H1 (cell line): ENCODE measurements around the gene ST6GALNAC2. TPM values are rescaled to one million over a fixed set of nuclear protein-coding genes. Genes with fewer than 3 reads are reported as not detected.
A peak's percentile ranks its signal among the peaks of the same experiment; 100 is the strongest.

ENCODE experiments used
- CTCF ChIA-PET: fragments of 300-600 bp; sonication (Branson Sonifier 250); formaldehyde crosslinking; loops from one replicate; lab custom pipeline; 2021; ENCODE audit not compliant: partially characterized antibody; lab: Charles Lee
- POLR2A ChIA-PET: fragments of 300-600 bp; sonication (Branson Sonifier 250); formaldehyde crosslinking; loops from one replicate; lab custom pipeline; 2021; ENCODE audit warnings: inconsistent platforms; ENCODE audit not compliant: partially characterized antibody; lab: Charles Lee
- DNase-seq, 2 experiments: peaks; one replicate each; pipeline versions ENCODE4 v3.0.0 to v3.0.0-alpha.2; 2010 to 2022; ENCODE audit warnings: low spot score in 2 of 2, low read depth in 1 of 2, mixed read lengths in 1 of 2
- FAIRE-seq: peaks from 2 replicates; lab custom pipeline; 2011; peaks lifted over from hg19 to GRCh38; lab: Jason Lieb, UNC
- H2AFZ ChIP-seq: 2 replicates; pipeline ENCODE4 v1.8.1; 2012; ENCODE audit warnings: low read length, inconsistent platforms
- H2AK5ac ChIP-seq: 2 replicates; pipeline ENCODE4 v1.6.1; 2013; ENCODE audit warnings: low read depth, low read length
- H2BK120ac ChIP-seq: replicated peaks from 2 replicates; pipeline ENCODE3; 2013; ENCODE audit warnings: low read depth, low read length, inconsistent platforms
- H2BK12ac ChIP-seq: 2 replicates; pipeline ENCODE4 v1.6.1; 2013; ENCODE audit warnings: low read depth, low read length
- H2BK15ac ChIP-seq: 2 replicates; pipeline ENCODE4 v1.6.1; 2013; ENCODE audit warnings: low read length
- H2BK20ac ChIP-seq: 2 replicates; pipeline ENCODE4 v1.6.1; 2013; ENCODE audit warnings: low read length
- H2BK5ac ChIP-seq: 2 replicates; pipeline ENCODE4 v1.6.1; 2013; ENCODE audit warnings: low read depth, low read length
- H3K14ac ChIP-seq: 2 replicates; pipeline ENCODE4 v1.6.1; 2013; ENCODE audit warnings: inconsistent platforms; ENCODE audit not compliant: insufficient read length
- H3K18ac ChIP-seq: 2 replicates; pipeline ENCODE4 v1.6.1; 2013; ENCODE audit warnings: low read length; ENCODE audit errors: extremely low read depth
- H3K23ac ChIP-seq: 2 replicates; pipeline ENCODE4 v1.6.1; 2013; ENCODE audit warnings: inconsistent platforms; ENCODE audit not compliant: insufficient read length
- H3K23me2 ChIP-seq: 2 replicates; pipeline ENCODE4 v1.6.1; 2013; ENCODE audit warnings: low read depth, low read length
- H3K27ac ChIP-seq: 2 replicates; pipeline ENCODE4 v1.6.1; 2011; ENCODE audit warnings: low read depth, low read length, inconsistent platforms
- H3K27me3 ChIP-seq, 4 experiments: replicated peaks in 1 of 4; 1 replicate in 1 of 4; 2 replicates in 3 of 4; pipeline versions ENCODE4 v1.6.1 to v1.8.1; 2011 to 2013; ENCODE audit warnings: low read length in 3 of 4, mild to moderate bottlenecking in 3 of 4, inconsistent platforms in 2 of 4, mixed read lengths in 2 of 4, moderate library complexity in 1 of 4; ENCODE audit not compliant: control insufficient read depth in 3 of 4, insufficient read depth in 3 of 4; ENCODE audit errors: extremely low read depth in 1 of 4
- H3K36me3 ChIP-seq, 4 experiments: 2 replicates each; pipeline versions ENCODE4 v1.6.1 to v1.8.1; 2011 to 2013; ENCODE audit warnings: mild to moderate bottlenecking in 4 of 4, low read length in 3 of 4, moderate library complexity in 2 of 4, control low read depth in 1 of 4, inconsistent platforms in 1 of 4; ENCODE audit not compliant: insufficient read depth in 4 of 4, control insufficient read depth in 2 of 4
- H3K4ac ChIP-seq: replicated peaks from 2 replicates; pipeline ENCODE3; 2013; ENCODE audit warnings: low read length, low read depth, mixed read lengths, inconsistent platforms; ENCODE audit not compliant: insufficient read length
- H3K4me1 ChIP-seq, 4 experiments: replicated peaks in 1 of 4; 1 replicate in 1 of 4; 2 replicates in 3 of 4; pipeline versions ENCODE4 v1.6.1 to v1.8.1; 2011 to 2013; ENCODE audit warnings: low read length in 3 of 4, inconsistent platforms in 2 of 4, mixed read lengths in 1 of 4; ENCODE audit not compliant: insufficient read depth in 4 of 4, control insufficient read depth in 3 of 4
- H3K4me2 ChIP-seq, 2 experiments: 2 replicates each; pipeline versions ENCODE4 v1.6.1 to v1.8.1; 2011 to 2013; ENCODE audit warnings: low read depth in 2 of 2, low read length in 2 of 2, control low read depth in 1 of 2, inconsistent platforms in 1 of 2, mild to moderate bottlenecking in 1 of 2; ENCODE audit not compliant: insufficient read depth in 1 of 2
- H3K4me3 ChIP-seq, 4 experiments: fragments of 200-600, 300-600 bp in 1 of 4; sonication (generic), shearing (Covaris generic), sonication (Bioruptor Twin) in 1 of 4; 2 replicates each; pipeline versions ENCODE4 v1.5.1 to v1.8.1; 2011 to 2016; ENCODE audit warnings: low read length in 4 of 4, low read depth in 3 of 4, control low read depth in 2 of 4, inconsistent platforms in 2 of 4, mild to moderate bottlenecking in 2 of 4, mixed read lengths in 1 of 4, moderate library complexity in 1 of 4; ENCODE audit not compliant: insufficient read depth in 2 of 4; ENCODE audit errors: extremely low read depth in 1 of 4
- H3K56ac ChIP-seq: replicated peaks from 2 replicates; pipeline ENCODE3; 2013; ENCODE audit warnings: low read depth, mild to moderate bottlenecking, mixed read lengths, low read length, inconsistent platforms; ENCODE audit not compliant: insufficient read length
- H3K79me1 ChIP-seq: 2 replicates; pipeline ENCODE4 v1.6.1; 2013; ENCODE audit warnings: low read depth, low read length, control low read depth
- H3K79me2 ChIP-seq, 2 experiments: 2 replicates each; pipeline versions ENCODE4 v1.6.1 to v1.8.1; 2012 to 2013; ENCODE audit warnings: low read length in 2 of 2, mild to moderate bottlenecking in 2 of 2, inconsistent platforms in 1 of 2; ENCODE audit not compliant: insufficient read depth in 2 of 2, control insufficient read depth in 1 of 2
- H3K9ac ChIP-seq, 4 experiments: replicated peaks in 1 of 4; 1 replicate in 1 of 4; 2 replicates in 3 of 4; pipeline versions ENCODE4 v1.6.1 to v1.8.1; 2011 to 2013; ENCODE audit warnings: low read depth in 3 of 4, low read length in 3 of 4, control low read depth in 2 of 4, mild to moderate bottlenecking in 2 of 4, moderate library complexity in 2 of 4, inconsistent platforms in 1 of 4; ENCODE audit errors: extremely low read depth in 1 of 4
- H3K9me3 ChIP-seq, 2 experiments: 2 replicates each; pipeline versions ENCODE4 v1.6.1 to v1.8.1; 2012 to 2013; ENCODE audit warnings: mild to moderate bottlenecking in 2 of 2, moderate library complexity in 2 of 2, control low read depth in 1 of 2, inconsistent platforms in 1 of 2, low read depth in 1 of 2, low read length in 1 of 2, mixed read lengths in 1 of 2; ENCODE audit not compliant: insufficient read depth in 2 of 2
- H4K20me1 ChIP-seq, 2 experiments: replicated peaks in 1 of 2; 2 replicates each; pipeline versions ENCODE3 to v1.8.1; 2011 to 2013; ENCODE audit warnings: inconsistent platforms in 2 of 2, low read length in 2 of 2, mild to moderate bottlenecking in 1 of 2; ENCODE audit not compliant: insufficient read depth in 2 of 2, control insufficient read depth in 1 of 2
- H4K5ac ChIP-seq: 2 replicates; pipeline ENCODE4 v1.6.1; 2013; ENCODE audit warnings: low read length, low read depth, mixed read lengths, inconsistent platforms; ENCODE audit not compliant: insufficient read length
- H4K8ac ChIP-seq: 2 replicates; pipeline ENCODE4 v1.8.0; 2013; ENCODE audit warnings: mild to moderate bottlenecking, moderate library complexity, low read length, inconsistent platforms; ENCODE audit not compliant: insufficient read depth; ENCODE audit errors: extremely low read depth
- H4K91ac ChIP-seq: replicated peaks from 2 replicates; pipeline ENCODE3; 2013; ENCODE audit warnings: low read length, mixed read lengths, inconsistent platforms; ENCODE audit not compliant: insufficient read length
- BRCA1 ChIP-seq: IDR thresholded peaks from 2 replicates; pipeline ENCODE4 v1.6.1; 2012; ENCODE audit warnings: low read depth, low read length, improper control_type of control experiment
- CTCF ChIP-seq, 3 experiments: IDR thresholded peaks; 1 replicate in 2 of 3; 2 replicates in 1 of 3; pipeline versions ENCODE4 v1.5.1 to v1.6.1; 2011; ENCODE audit warnings: low read length in 3 of 3, mild to moderate bottlenecking in 3 of 3, inconsistent platforms in 2 of 3, low read depth in 1 of 3, moderate library complexity in 1 of 3; ENCODE audit not compliant: insufficient read depth in 1 of 3; ENCODE audit errors: control extremely low read depth in 1 of 3
- PHF8 ChIP-seq: fragments of 200-600 bp; sonication (generic); conservative IDR thresholded peaks from 2 replicates; pipeline ENCODE4 v1.7.1; 2012; ENCODE audit warnings: low read depth, mild to moderate bottlenecking, inconsistent platforms, low read length, moderate library complexity
- RAD21 ChIP-seq, 2 experiments: IDR thresholded peaks in 1 of 2; conservative IDR thresholded peaks in 1 of 2; 2 replicates each; pipeline ENCODE4 v1.6.1; 2011; ENCODE audit warnings: low read depth in 2 of 2, low read length in 2 of 2, improper control_type of control experiment in 1 of 2, inconsistent platforms in 1 of 2, mild to moderate bottlenecking in 1 of 2, moderate library complexity in 1 of 2
- WGBS, 2 experiments: shearing (Covaris generic) in 1 of 2; methylation state at CpG; one replicate each; pipeline versions ENCODE4 v1.1.6 to v1.1.7; 2013 to 2015; ENCODE audit warnings: low lambda C conversion rate in 2 of 2, mixed read lengths in 2 of 2, inconsistent platforms in 1 of 2, low coverage in 1 of 2, missing lambda C conversion rate in 1 of 2; ENCODE audit not compliant: insufficient replicate concordance in 2 of 2, insufficient coverage in 1 of 2, insufficient read length in 1 of 2; ENCODE audit errors: extremely low coverage in 1 of 2, missing lambda C conversion rate in 1 of 2; 5-methylcytosine and 5-hydroxymethylcytosine counted together
- polyA plus RNA-seq, 7 experiments: library from polyadenylated mRNA; depleted of rRNA in 3 of 7; stranded (reverse) in 5 of 7; unstranded in 2 of 7; fragments of >200 nt in 5 of 7; fragments of 200-250 nt in 2 of 7; gene quantifications; 1 replicate in 5 of 7; 2 replicates in 1 of 7; 4 replicates in 1 of 7; pipeline versions ENCODE4 v1.2.1 to v1.2.3, GENCODE V29; 2011 to 2013; ENCODE audit warnings: missing spikeins in 2 of 7, mixed read lengths in 2 of 7
- total RNA-seq: library from RNA; stranded (reverse); fragmentation: NEBNext Ultra II Directional; extraction: Animal tissue kit (Norgen Biotek cat#: 25700); gene quantifications from 2 replicates; pipeline ENCODE4 v1.2.1, GENCODE V29; 2021
- TF ChIP-seq, protein P1 (sequence below): IDR thresholded peaks from 2 replicates; pipeline ENCODE4 v1.6.1; 2011; ENCODE audit warnings: low read length, improper control_type of control experiment

ST6GALNAC2 gene
- total and polyA plus RNA-seq, 2 of the 8 experiments (the other 6 are each of a cell fraction or from before 2014, with no cell fraction given) = 0.09 TPM; not detected in 1

GRCh38 chr17:76623271-76624146, 37.8 kb upstream of the ST6GALNAC2 start:
- no peak for FAIRE-seq
- Histone ChIP-seq H4K20me1 (peaks cover 0 to 2% of the 10 kb centered on the region in 2 experiments), H3K23me2 (no peaks in the 10 kb centered on the region), H3K56ac (no peak overlapping the region), H3K79me1 (no peaks in the 10 kb centered on the region), H3K27ac (no peak overlapping the region), H2AFZ (peak overlapping the region; percentile 68; the same call in 1 of the 2 replicates), H3K79me2 (no peaks in the 10 kb centered on the region), H3K14ac (no peak overlapping the region), H3K9me3 (no peaks in the 10 kb centered on the region), H3K36me3 (no peaks in the 10 kb centered on the region), H3K4ac (no peak overlapping the region), H2BK15ac (no peak overlapping the region), H2AK5ac (no peak overlapping the region), H3K23ac (no peak overlapping the region), H4K5ac (no peak overlapping the region), H2BK120ac (no peak overlapping the region), H2BK12ac (no peak overlapping the region), H2BK20ac (no peak overlapping the region), H3K4me3 (no peak overlapping the region), H2BK5ac (no peak overlapping the region), H4K8ac (no peak overlapping the region), H3K18ac (no peak overlapping the region), H3K27me3 (no peaks in the 10 kb centered on the region; a peak in 2 of 7 replicates), H4K91ac (no peak overlapping the region), H3K4me1 (no peaks in the 10 kb centered on the region), H3K9ac (no peak overlapping the region), H3K4me2 (0 out of 4 replicates have a peak overlapping the region, but pooled peaks of 1 of the 2 experiments have one; percentile 7)
- peak in 1 of 2 experiments; percentile 93 for DNase-seq
- ChIA-PET CTCF (interaction anchor here (0.6 to 6.9 kb wide), 59 partner anchors 10 to 258 kb away, joined by 3 to 58 read pairs (median 4); partner anchors contain the start of genes AANAT, PRCD, ST6GALNAC1 and ST6GALNAC2), POLR2A (interaction anchor here (0.8 to 1.5 kb wide), 7 partner anchors 11 to 72 kb away, joined by 3 to 4 read pairs (median 3); no protein-coding TSS in a partner anchor)
- WGBS, 2 experiments = 36% methylated on average over 18 of the region's 18 CpGs; no CpG with 5 or more reads in 1 of the 2 experiments
- TF ChIP-seq CTCF (IDR thresholded peaks at IDR 0.05; ENCODE audit: control extremely low read depth in 1 of 3, insufficient read depth in 1 of 3, low read depth in 1 of 3, low read length in 3 of 3) (peak; percentile 81 to 94 (median 85)), RAD21 (IDR thresholded peaks at IDR 0.05 in 1 of 2, conservative IDR thresholded peaks at IDR 0.05 in 1 of 2; ENCODE audit: low read depth in 2 of 2, low read length in 2 of 2) (peak; percentile 83 to 85), BRCA1 (no peak), PHF8 (no peak)
- TF ChIP-seq, protein P1, sequence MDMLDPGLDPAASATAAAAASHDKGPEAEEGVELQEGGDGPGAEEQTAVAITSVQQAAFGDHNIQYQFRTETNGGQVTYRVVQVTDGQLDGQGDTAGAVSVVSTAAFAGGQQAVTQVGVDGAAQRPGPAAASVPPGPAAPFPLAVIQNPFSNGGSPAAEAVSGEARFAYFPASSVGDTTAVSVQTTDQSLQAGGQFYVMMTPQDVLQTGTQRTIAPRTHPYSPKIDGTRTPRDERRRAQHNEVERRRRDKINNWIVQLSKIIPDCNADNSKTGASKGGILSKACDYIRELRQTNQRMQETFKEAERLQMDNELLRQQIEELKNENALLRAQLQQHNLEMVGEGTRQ = no peak
